IMR-90 (cell line): ENCODE data around the gene AFDN. TPM values are rescaled to one million over a fixed set of nuclear protein-coding genes. Genes with fewer than 3 reads are reported as not detected.
A peak's percentile ranks its signal among the peaks of the same experiment; 100 is the strongest.

ENCODE experiments used
- ATAC-seq: fragments of 200-7000 bp; cut with Tn5 transposase; 2 replicates; pipeline ENCODE4 v1.9.1; 2020; ENCODE audit warnings: low read depth, mild to moderate bottlenecking, moderate library complexity
- BruUV-seq: library from RNA; stranded (reverse); fragments of 400-500 nt; replicated peaks from 2 replicates; lab custom pipeline; 2021; lab: Mats Ljungman, UMichigan
- CTCF ChIA-PET: fragments of 300-600 bp; formaldehyde crosslinking; extraction: SDS; loops from one replicate; lab custom pipeline; 2021; ENCODE audit warnings: antibody characterized with exemption; lab: Yijun Ruan, JAX
- POLR2A ChIA-PET: fragments of 300-600 bp; sonication (Branson Sonifier 250); formaldehyde crosslinking; loops from one replicate; lab custom pipeline; 2022; ENCODE audit warnings: antibody characterized with exemption; ENCODE audit not compliant: unreplicated experiment; lab: Charles Lee
- DNase-seq: peaks from one replicate; pipeline ENCODE4 v3.0.0; 2013
- H2AFZ ChIP-seq: replicated peaks from 2 replicates; pipeline ENCODE3; 2013; ENCODE audit warnings: low read length, mild to moderate bottlenecking; ENCODE audit not compliant: poor library complexity
- H2AK5ac ChIP-seq: 2 replicates; pipeline ENCODE4 v1.6.1; 2013; ENCODE audit warnings: low read depth, low read length, inconsistent platforms
- H2AK9ac ChIP-seq: replicated peaks from 2 replicates; pipeline ENCODE3; 2013; ENCODE audit warnings: mild to moderate bottlenecking, low read depth, low read length, moderate library complexity; ENCODE audit not compliant: poor library complexity
- H2BK120ac ChIP-seq: 2 replicates; pipeline ENCODE4 v1.6.1; 2013; ENCODE audit warnings: low read depth, low read length, inconsistent platforms
- H2BK15ac ChIP-seq: 3 replicates; pipeline ENCODE4 v1.6.1; 2013; ENCODE audit warnings: low read depth, low read length, inconsistent platforms
- H2BK20ac ChIP-seq: 2 replicates; pipeline ENCODE4 v1.6.1; 2013; ENCODE audit warnings: low read depth, mild to moderate bottlenecking, inconsistent platforms, low read length, moderate library complexity
- H2BK5ac ChIP-seq: 2 replicates; pipeline ENCODE4 v1.6.1; 2013; ENCODE audit warnings: mild to moderate bottlenecking, low read depth, low read length, inconsistent platforms; ENCODE audit not compliant: poor library complexity, severe bottlenecking
- H3K14ac ChIP-seq: replicated peaks from 2 replicates; pipeline ENCODE4 v1.6.1; 2013; ENCODE audit warnings: low read depth, low read length, inconsistent platforms
- H3K18ac ChIP-seq: 2 replicates; pipeline ENCODE4 v1.6.1; 2013; ENCODE audit warnings: low read depth, low read length, control low read depth
- H3K23ac ChIP-seq: 2 replicates; pipeline ENCODE4 v1.6.1; 2013; ENCODE audit warnings: low read depth, low read length, inconsistent platforms
- H3K27ac ChIP-seq: 2 replicates; pipeline ENCODE4 v1.5.1; 2013; ENCODE audit warnings: mild to moderate bottlenecking, control low read depth, low read length; ENCODE audit not compliant: insufficient read depth
- H3K27me3 ChIP-seq: 2 replicates; pipeline ENCODE4 v1.6.1; 2013; ENCODE audit warnings: low read length; ENCODE audit not compliant: control insufficient read depth, insufficient read depth
- H3K36me3 ChIP-seq: 2 replicates; pipeline ENCODE4 v1.6.1; 2013; ENCODE audit warnings: low read length, mixed read lengths; ENCODE audit not compliant: control insufficient read depth, insufficient read depth
- H3K4ac ChIP-seq: 2 replicates; pipeline ENCODE4 v1.6.1; 2013; ENCODE audit warnings: low read depth, low read length, inconsistent platforms
- H3K4me1 ChIP-seq: 2 replicates; pipeline ENCODE4 v1.6.1; 2013; ENCODE audit warnings: low read length, mixed read lengths; ENCODE audit not compliant: control insufficient read depth, insufficient read depth
- H3K4me2 ChIP-seq: 2 replicates; pipeline ENCODE4 v1.6.1; 2013; ENCODE audit warnings: low read depth, mild to moderate bottlenecking, control low read depth, low read length, moderate library complexity
- H3K4me3 ChIP-seq: 2 replicates; pipeline ENCODE4 v1.5.1; 2013; ENCODE audit warnings: low read depth, mild to moderate bottlenecking, control low read depth, low read length, moderate library complexity; ENCODE audit not compliant: insufficient read depth
- H3K56ac ChIP-seq: 2 replicates; pipeline ENCODE4 v1.6.1; 2013; ENCODE audit warnings: low read length, inconsistent platforms; ENCODE audit not compliant: insufficient read depth; ENCODE audit errors: extremely low read depth
- H3K79me1 ChIP-seq, 2 experiments: 2 replicates each; pipeline ENCODE4 v1.6.1; 2013; ENCODE audit warnings: low read length in 2 of 2, inconsistent platforms in 1 of 2, low read depth in 1 of 2
- H3K9ac ChIP-seq: 2 replicates; pipeline ENCODE4 v1.6.1; 2013; ENCODE audit warnings: low read depth, low read length, control low read depth
- H3K9me1 ChIP-seq: 2 replicates; pipeline ENCODE4 v1.6.1; 2013; ENCODE audit warnings: low read length, inconsistent platforms; ENCODE audit not compliant: insufficient read depth
- H3K9me3 ChIP-seq: 2 replicates; pipeline ENCODE4 v1.6.1; 2013; ENCODE audit warnings: low read length; ENCODE audit not compliant: control insufficient read depth, insufficient read depth
- H4K20me1 ChIP-seq: 2 replicates; pipeline ENCODE4 v1.6.1; 2013; ENCODE audit warnings: low read length, inconsistent platforms; ENCODE audit not compliant: insufficient read depth
- H4K5ac ChIP-seq: 2 replicates; pipeline ENCODE4 v1.6.1; 2013; ENCODE audit warnings: mild to moderate bottlenecking, low read depth, low read length, control low read depth
- H4K8ac ChIP-seq, 2 experiments: 2 replicates each; pipeline ENCODE4 v1.6.1; 2013; ENCODE audit warnings: low read depth in 2 of 2, low read length in 2 of 2, control low read depth in 1 of 2, inconsistent platforms in 1 of 2
- H4K91ac ChIP-seq: 2 replicates; pipeline ENCODE4 v1.6.1; 2013; ENCODE audit warnings: low read depth, low read length, inconsistent platforms; ENCODE audit not compliant: insufficient read depth
- BHLHE40 ChIP-seq: fragments of 150-350 bp; IDR thresholded peaks from 2 replicates; pipeline ENCODE4 v1.6.1; 2016; ENCODE audit warnings: mild to moderate bottlenecking, low read depth, low read length
- RFX5 ChIP-seq: IDR thresholded peaks from 2 replicates; pipeline ENCODE4 v1.8.0; 2012; ENCODE audit warnings: low read depth, mild to moderate bottlenecking, low read length, moderate library complexity
- WGBS, 2 experiments: methylation state at CpG; one replicate each; pipeline versions ENCODE4 v1.1.5 to v1.1.7; 2013; ENCODE audit warnings: missing lambda C conversion rate in 2 of 2; ENCODE audit not compliant: insufficient read length in 1 of 2; ENCODE audit errors: extremely low coverage in 2 of 2; 5-methylcytosine and 5-hydroxymethylcytosine counted together
- dilution Hi-C: fragments of 300-500 bp; cut with HindIII; formaldehyde crosslinking; loops from one replicate; pipeline ENCODE4 v1.14.3; 2018; ENCODE audit warnings: low sequenced_read_pairs; ENCODE audit not compliant: unreplicated experiment
- in situ Hi-C: fragments of 300-500 bp; cut with MboI; formaldehyde crosslinking; loops from 3 replicates; pipeline ENCODE4 v1.14.3; 2019; ENCODE audit warnings: low sequenced_read_pairs, inconsistent platforms, mixed read lengths
- intact Hi-C: fragments of 100-400 bp; cut with micrococcal nuclease; formaldehyde crosslinking; loops from 2 replicates; pipeline ENCODE4 v1.10.0; 2022
- polyA plus RNA-seq, 3 experiments: library from polyadenylated mRNA; depleted of rRNA; stranded (reverse); fragments of >200 nt; gene quantifications; 2 replicates each; pipeline ENCODE4 v1.2.3, GENCODE V29; 2012; ENCODE audit warnings: low replicate concordance in 1 of 3
- total RNA-seq: library from RNA; depleted of rRNA; stranded (reverse); fragments of >200 nt; gene quantifications from 2 replicates; pipeline ENCODE4 v1.2.3, GENCODE V29; 2012

The AFDN gene
- total and polyA plus RNA-seq, 2 of the 4 experiments (the other 2 are of a cell fraction) = 11.6 to 20.8 TPM

DNA sequence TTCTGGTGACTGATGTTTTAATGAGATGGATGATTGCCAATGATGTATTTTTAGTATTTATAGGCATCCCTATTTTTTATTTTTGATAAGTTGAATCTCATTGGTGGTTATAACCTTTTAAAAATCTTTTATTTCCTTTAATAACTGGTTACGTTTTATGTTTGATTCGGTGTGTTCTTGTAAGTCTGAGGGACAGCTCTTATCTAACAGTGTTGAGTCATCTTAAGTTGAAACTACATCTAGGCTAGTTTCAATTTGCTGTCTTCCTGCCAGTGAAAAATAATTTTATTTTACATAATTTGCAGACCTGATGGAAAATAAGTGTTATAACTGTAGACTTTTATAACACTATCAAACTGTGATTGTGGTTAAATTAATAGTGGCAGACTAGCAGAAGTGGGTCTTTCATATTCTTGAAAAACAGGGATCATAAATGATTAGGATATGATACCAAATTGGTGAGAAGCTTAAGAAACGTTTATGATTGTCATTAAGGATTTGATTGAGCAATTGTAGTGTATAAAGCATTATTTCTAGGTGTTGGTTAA, 4.6 kb downstream of the AFDN start:
- Histone ChIP-seq H2BK5ac (no peak overlapping the region), H2BK15ac (no peak overlapping the region), H3K4me3 (no peak overlapping the region), H3K27me3 (no peaks in the 10 kb centered on the region; the same call in 1 of the 2 replicates), H3K4me2 (no peak overlapping the region), H4K20me1 (peaks cover 18% of the 10 kb centered on the region), H2AFZ (no peak overlapping the region), H3K18ac (no peak overlapping the region), H2AK5ac (no peak overlapping the region), H3K9ac (no peak overlapping the region), H4K8ac (no peak overlapping the region), H4K5ac (no peak overlapping the region), H3K4ac (no peak overlapping the region), H3K36me3 (no peaks in the 10 kb centered on the region), H3K56ac (no peak overlapping the region), H3K14ac (no peak overlapping the region), H2BK20ac (no peak overlapping the region), H3K9me1 (no peaks in the 10 kb centered on the region), H3K27ac (no peak overlapping the region), H2BK120ac (no peak overlapping the region), H2AK9ac (no peak overlapping the region), H4K91ac (no peak overlapping the region), H3K23ac (no peak overlapping the region), H3K9me3 (no peaks in the 10 kb centered on the region), H3K79me1 (peaks cover 16 to 26% of the 10 kb centered on the region in 2 experiments), H3K4me1 (no peaks in the 10 kb centered on the region)
- dilution Hi-C loops = no loop called here
- intact Hi-C loops = no loop called here
- ChIA-PET POLR2A (no interaction called here), CTCF (interaction anchor here (1.0 kb wide), 1 partner anchor 13 kb away, joined by 3 read pairs; no protein-coding TSS in a partner anchor)
- in situ Hi-C loops = no loop called here
- TF ChIP-seq RFX5 (no peak), BHLHE40 (no peak)
- whole genome bisulfite sequencing, 2 experiments = no CpG with 5 or more reads among the region's 3 CpGs
- DNase-seq = peak; percentile 25
- ATAC-seq = no peak
- BruUV-seq = no TSS peak
